OCI-LY3 (cell line): ENCODE data around the gene CHD5.
"Not testable (repeated sequence)": the region's sequence is repeated elsewhere in the genome, so short reads cannot be mapped to it uniquely, and the experiment has no call there.

Source experiments
- H2AFZ ChIP-seq: fragments of 200-600, 300-600 bp; shearing (Covaris generic); 2 replicates; pipeline ENCODE4 v1.6.0; 2014; ENCODE audit warnings: antibody characterized with exemption, low read depth, low read length
- H3K27ac ChIP-seq: fragments of 200-600, 300-600 bp; sonication (generic); 2 replicates; pipeline ENCODE4 v1.5.1; 2014; ENCODE audit warnings: mild to moderate bottlenecking, low read length, moderate library complexity, mixed read lengths
- H3K27me3 ChIP-seq: fragments of 200-600, 300-600 bp; sonication (generic); 2 replicates; pipeline ENCODE4 v1.6.1; 2014; ENCODE audit warnings: low read depth, low read length, mixed read lengths
- H3K36me3 ChIP-seq: fragments of 200-600, 300-600 bp; sonication (generic); replicated peaks from 2 replicates; pipeline ENCODE3; 2014; ENCODE audit warnings: low read depth, low read length, mixed read lengths
- H3K4me1 ChIP-seq: fragments of 300-600, 200-600 bp; sonication (generic); 2 replicates; pipeline ENCODE4 v1.6.1; 2014; ENCODE audit warnings: low read length, mixed read lengths
- H3K4me2 ChIP-seq: fragments of 200-600, 300-600 bp; sonication (generic); 2 replicates; pipeline ENCODE4 v1.6.1; 2014; ENCODE audit warnings: low read length, mixed read lengths
- H3K4me3 ChIP-seq: fragments of 300-600, 200-600 bp; sonication (generic); 2 replicates; pipeline ENCODE4 v1.5.1; 2014; ENCODE audit warnings: antibody characterized with exemption, mild to moderate bottlenecking, low read length, moderate library complexity
- H3K79me2 ChIP-seq: fragments of 300-600, 200-600 bp; shearing (Covaris generic); 2 replicates; pipeline ENCODE4 v1.6.1; 2014; ENCODE audit warnings: mild to moderate bottlenecking, low read length, mixed read lengths
- H3K9ac ChIP-seq: fragments of 300-600, 200-600 bp; shearing (Covaris generic); 2 replicates; pipeline ENCODE4 v1.6.0; 2014; ENCODE audit warnings: mild to moderate bottlenecking, low read length, moderate library complexity
- H3K9me3 ChIP-seq: fragments of 200-600, 300-600 bp; shearing (Covaris generic); 2 replicates; pipeline ENCODE4 v1.6.1; 2014; ENCODE audit warnings: low read length, mixed read lengths; ENCODE audit not compliant: insufficient read depth
- H4K20me1 ChIP-seq: fragments of 200-600, 300-600 bp; sonication (generic); 2 replicates; pipeline ENCODE4 v1.6.1; 2016; ENCODE audit warnings: low read length, mixed read lengths; ENCODE audit not compliant: insufficient read depth
- EZH2phosphoT487 ChIP-seq: fragments of 200-600 bp; shearing (Covaris generic); IDR thresholded peaks from 2 replicates; pipeline ENCODE4 v1.6.1; 2018; ENCODE audit warnings: antibody characterized with exemption, mixed run types, low read depth
- TF ChIP-seq, protein P1 (sequence below): fragments of 200-600, 300-600 bp; sonication (generic); IDR thresholded peaks from 2 replicates; pipeline ENCODE4 v1.5.1; 2014; ENCODE audit warnings: antibody characterized with exemption, low read length, low read depth

CHD5 gene

DNA sequence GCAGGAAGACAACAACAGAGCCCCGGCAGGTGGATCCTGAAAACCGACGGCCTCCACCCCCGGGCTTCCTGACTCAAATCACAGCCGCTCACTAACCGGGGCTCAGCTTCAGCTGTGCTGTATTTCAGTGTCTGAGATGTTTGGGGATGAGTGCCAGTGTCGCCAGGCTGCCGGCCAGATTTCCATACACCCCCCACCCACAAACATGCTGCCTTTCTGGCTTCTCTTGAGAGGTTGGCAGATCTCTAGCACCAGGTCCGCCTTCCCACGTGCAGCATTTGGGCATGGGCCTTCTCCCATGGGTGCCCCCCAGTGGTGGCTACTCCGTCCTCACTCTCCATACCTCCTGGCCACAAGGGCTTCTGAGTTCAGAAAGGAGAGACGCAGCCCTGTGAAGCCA lies 99.7 kb downstream of the CHD5 start:
- Histone ChIP-seq H3K27me3 (no peaks in the 10 kb centered on the region), H2AFZ (no peak overlapping the region), H3K9ac (no peak overlapping the region), H3K9me3 (no peaks in the 10 kb centered on the region), H3K36me3 (no peaks in the 10 kb centered on the region), H3K27ac (no peak overlapping the region), H3K4me1 (no peaks in the 10 kb centered on the region), H3K79me2 (no peaks in the 10 kb centered on the region), H4K20me1 (no peaks in the 10 kb centered on the region), H3K4me2 (no peak overlapping the region), H3K4me3 (no peak overlapping the region)
- TF ChIP-seq EZH2phosphoT487: no peak
- TF ChIP-seq, protein P1, sequence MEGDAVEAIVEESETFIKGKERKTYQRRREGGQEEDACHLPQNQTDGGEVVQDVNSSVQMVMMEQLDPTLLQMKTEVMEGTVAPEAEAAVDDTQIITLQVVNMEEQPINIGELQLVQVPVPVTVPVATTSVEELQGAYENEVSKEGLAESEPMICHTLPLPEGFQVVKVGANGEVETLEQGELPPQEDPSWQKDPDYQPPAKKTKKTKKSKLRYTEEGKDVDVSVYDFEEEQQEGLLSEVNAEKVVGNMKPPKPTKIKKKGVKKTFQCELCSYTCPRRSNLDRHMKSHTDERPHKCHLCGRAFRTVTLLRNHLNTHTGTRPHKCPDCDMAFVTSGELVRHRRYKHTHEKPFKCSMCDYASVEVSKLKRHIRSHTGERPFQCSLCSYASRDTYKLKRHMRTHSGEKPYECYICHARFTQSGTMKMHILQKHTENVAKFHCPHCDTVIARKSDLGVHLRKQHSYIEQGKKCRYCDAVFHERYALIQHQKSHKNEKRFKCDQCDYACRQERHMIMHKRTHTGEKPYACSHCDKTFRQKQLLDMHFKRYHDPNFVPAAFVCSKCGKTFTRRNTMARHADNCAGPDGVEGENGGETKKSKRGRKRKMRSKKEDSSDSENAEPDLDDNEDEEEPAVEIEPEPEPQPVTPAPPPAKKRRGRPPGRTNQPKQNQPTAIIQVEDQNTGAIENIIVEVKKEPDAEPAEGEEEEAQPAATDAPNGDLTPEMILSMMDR: no peak

DNA sequence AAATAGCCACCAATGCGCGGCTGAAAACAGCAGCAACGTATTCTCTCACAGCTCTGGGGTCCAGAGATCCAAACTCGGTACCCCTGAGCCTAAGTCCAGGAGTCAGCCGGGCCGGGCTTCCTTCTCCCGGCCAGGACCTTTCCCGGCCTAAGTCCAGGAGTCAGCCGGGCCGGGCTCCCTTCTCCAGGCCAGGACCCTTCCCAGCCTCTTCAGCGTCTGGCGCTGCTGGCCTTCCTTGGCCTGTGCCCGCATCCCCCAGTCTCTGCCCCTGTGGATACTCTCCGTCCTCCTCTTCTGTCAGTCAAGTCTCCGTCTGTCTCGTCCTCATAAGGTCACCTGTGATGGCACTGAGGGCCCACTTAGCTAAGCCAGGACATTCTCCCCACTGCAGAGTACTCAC lies 102.2 kb downstream of the CHD5 start:
- no peak overlapping the region for H3K4me2 ChIP-seq

DNA sequence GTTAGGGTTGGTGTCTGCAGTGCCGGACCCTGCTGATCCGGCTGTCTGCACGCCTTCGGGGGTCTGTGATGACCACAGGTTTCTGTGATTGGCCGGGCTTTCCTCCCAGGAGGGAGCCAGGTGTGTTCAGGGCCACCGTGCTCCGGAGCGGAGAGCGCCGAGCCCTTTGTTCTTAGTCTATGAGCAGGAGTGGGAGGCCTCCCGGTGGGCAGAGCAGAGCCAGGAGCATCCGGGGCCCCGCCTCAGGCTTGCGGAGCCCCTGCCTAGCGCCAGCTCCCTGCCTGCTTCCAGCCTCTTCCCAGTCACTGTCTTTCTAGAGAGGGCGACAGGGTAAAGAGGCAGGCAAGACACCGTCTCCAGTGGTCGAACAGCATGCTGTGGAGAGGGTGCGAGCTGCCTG lies 102.6 kb downstream of the CHD5 start:
- Histone ChIP-seq H3K9ac (no peak overlapping the region), H3K79me2 (no peaks in the 10 kb centered on the region), H3K4me1 (no peaks in the 10 kb centered on the region), H3K27ac (no peak overlapping the region), H3K4me2 (no peak overlapping the region), H4K20me1 (0 out of 2 replicates have a peak, but pooled peaks cover 2% of the 10 kb centered on the region), H3K27me3 (no peaks in the 10 kb centered on the region), H2AFZ (no peak overlapping the region), H3K36me3 (peaks cover 9% of the 10 kb centered on the region), H3K4me3 (no peak overlapping the region), H3K9me3 (no peaks in the 10 kb centered on the region)
- no peak for TF ChIP-seq EZH2phosphoT487
- TF ChIP-seq, protein P1: no peak

More for the DNA sequence above, 102.2 kb downstream of the CHD5 start:
- Histone ChIP-seq H3K79me2 (no peaks in the 10 kb centered on the region), H3K9me3 (no peaks in the 10 kb centered on the region), H3K27me3 (no peaks in the 10 kb centered on the region), H3K36me3 (peaks cover 9% of the 10 kb centered on the region), H3K4me3 (no peak overlapping the region), H2AFZ (no peak overlapping the region), H4K20me1 (0 out of 2 replicates have a peak, but pooled peaks cover 2% of the 10 kb centered on the region), H3K27ac (no peak overlapping the region), H3K4me1 (no peaks in the 10 kb centered on the region), H3K9ac (no peak overlapping the region)
- TF ChIP-seq, protein P1: no peak
- no peak for TF ChIP-seq EZH2phosphoT487

DNA sequence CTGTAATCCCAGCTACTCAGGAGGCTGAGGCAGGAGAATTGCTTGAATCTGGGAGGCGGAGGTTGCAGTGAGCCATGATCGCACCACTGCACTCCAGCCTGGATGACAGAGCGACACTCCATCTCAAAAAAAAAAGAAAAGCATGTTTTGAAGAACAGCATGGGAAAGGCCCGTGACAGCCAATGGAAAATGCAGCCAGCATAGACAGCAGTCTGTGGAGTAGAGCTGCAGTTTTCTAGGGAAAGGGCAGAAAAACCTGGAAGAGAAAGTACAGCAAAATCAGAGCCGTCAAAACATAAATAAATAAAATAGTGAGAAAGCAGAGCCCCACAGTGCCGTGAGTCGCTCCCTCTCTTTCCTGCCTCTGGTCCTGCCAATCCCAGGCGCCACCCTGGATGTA lies 103.1 kb downstream of the CHD5 start:
- H3K27ac ChIP-seq: not testable (repeated sequence)

DNA sequence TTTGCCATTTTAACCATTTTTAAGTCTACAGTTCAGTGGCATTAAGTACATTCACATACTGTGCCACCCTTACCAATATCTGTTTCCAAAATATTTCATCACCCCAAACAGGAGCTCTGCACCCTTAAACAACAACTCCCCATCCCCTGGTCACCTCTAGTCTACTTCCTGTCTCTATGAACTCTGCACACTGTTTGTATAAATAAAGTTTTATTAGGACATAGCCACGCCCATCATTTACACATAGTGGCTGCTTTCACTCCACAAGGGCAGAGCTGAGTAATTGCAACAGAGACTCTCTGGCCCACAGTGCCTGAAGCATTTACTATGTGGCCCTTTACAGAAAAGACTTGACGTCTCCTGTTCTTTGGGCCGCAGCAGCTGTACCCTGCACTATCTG lies 104.4 kb downstream of the CHD5 start:
- Histone ChIP-seq H3K36me3 (peaks cover 9% of the 10 kb centered on the region), H4K20me1 (0 out of 2 replicates have a peak, but pooled peaks cover 2% of the 10 kb centered on the region), H3K4me2 (no peak overlapping the region), H3K79me2 (no peaks in the 10 kb centered on the region), H3K9ac (no peak overlapping the region), H3K27ac (no peak overlapping the region), H3K4me1 (no peaks in the 10 kb centered on the region), H3K4me3 (no peak overlapping the region), H3K27me3 (no peaks in the 10 kb centered on the region), H2AFZ (no peak overlapping the region), H3K9me3 (no peaks in the 10 kb centered on the region)
- no peak for TF ChIP-seq EZH2phosphoT487
- TF ChIP-seq, protein P1: no peak

More for the DNA sequence above, 103.1 kb downstream of the CHD5 start:
- H3K4me1 ChIP-seq, H4K20me1 ChIP-seq, H3K27me3 ChIP-seq, H2AFZ ChIP-seq, H3K4me3 ChIP-seq, H3K36me3 ChIP-seq, H3K9me3 ChIP-seq, H3K4me2 ChIP-seq, H3K9ac ChIP-seq, H3K79me2 ChIP-seq: not testable (repeated sequence)
